HCT116 (cell line): ENCODE measurements around the gene SLC9A9. TPM values are rescaled to one million over a fixed set of nuclear protein-coding genes. Genes with fewer than 3 reads are reported as not detected.

Experiments
- ATAC-seq: fragments of 200-7000 bp; cut with Tn5 transposase; 2 replicates; pipeline ENCODE4 v1.9.1; 2020; ENCODE audit warnings: mild to moderate bottlenecking, moderate library complexity
- BruUV-seq: library from RNA; stranded (reverse); fragments of 400-500 nt; replicated peaks from 2 replicates; lab custom pipeline; 2021; lab: Mats Ljungman, UMichigan
- CTCF ChIA-PET: fragments of 300-600 bp; sonication (Branson Sonifier 250); formaldehyde crosslinking; loops from one replicate; lab custom pipeline; 2021; ENCODE audit warnings: antibody characterized with exemption; lab: Charles Lee
- POLR2A ChIA-PET: fragments of 300-600, 350-600 bp; sonication (Branson Sonifier 250); formaldehyde crosslinking; loops from one replicate; lab custom pipeline; 2021; ENCODE audit warnings: antibody characterized with exemption; lab: Charles Lee
- RAD21 ChIA-PET, 2 experiments: fragments of 300-600 bp; sonication (Branson Sonifier 250); formaldehyde crosslinking; loops; one replicate each; lab custom pipeline; 2023; ENCODE audit warnings: low total read pairs in 2 of 2; ENCODE audit not compliant: uncharacterized antibody in 2 of 2, unreplicated experiment in 2 of 2, low non-redundant PET in 1 of 2; lab: Charles Lee
- DNase-seq: peaks from one replicate; pipeline ENCODE4 v3.0.0-alpha.2; 2010; ENCODE audit warnings: low read depth, low spot score
- H2AFZ ChIP-seq: fragments of 200-600 bp; shearing (Covaris generic), sonication (generic); 2 replicates; pipeline ENCODE4 v1.6.1; 2017; ENCODE audit warnings: low read depth, mixed run types, mixed read lengths, antibody characterized with exemption, low read length; ENCODE audit not compliant: poor library complexity, severe bottlenecking
- H3K27ac ChIP-seq: 2 replicates; pipeline ENCODE4 v1.5.1; 2012; ENCODE audit warnings: low read depth, low read length
- H3K27me3 ChIP-seq: fragments of 200-600 bp; sonication (generic); 2 replicates; pipeline ENCODE4 v1.6.1; 2016; ENCODE audit warnings: mixed run types, low read length, mixed read lengths; ENCODE audit not compliant: insufficient read depth
- H3K36me3 ChIP-seq, 2 experiments: fragments of 200-500 bp in 1 of 2; fragments of 200-600 bp in 1 of 2; sonication (Bioruptor generic) in 1 of 2; sonication (generic) in 1 of 2; 2 replicates each; pipeline versions ENCODE4 v1.5.1 to v1.6.1; 2014 to 2016; ENCODE audit warnings: low read length in 2 of 2, inconsistent platforms in 1 of 2, mixed read lengths in 1 of 2, mixed run types in 1 of 2; ENCODE audit not compliant: insufficient read depth in 2 of 2, control insufficient read depth in 1 of 2
- H3K4me1 ChIP-seq, 2 experiments: fragments of 200-600 bp in 1 of 2; sonication (generic) in 1 of 2; 2 replicates each; pipeline versions ENCODE4 v1.5.1 to v1.6.1; 2012 to 2017; ENCODE audit warnings: low read length in 2 of 2, inconsistent platforms in 1 of 2, mild to moderate bottlenecking in 1 of 2, mixed read lengths in 1 of 2, mixed run types in 1 of 2, moderate library complexity in 1 of 2; ENCODE audit not compliant: insufficient read depth in 2 of 2, control insufficient read depth in 1 of 2
- H3K4me2 ChIP-seq: fragments of 200-600 bp; sonication (generic); 2 replicates; pipeline ENCODE4 v1.6.1; 2017; ENCODE audit warnings: mixed run types, low read length, mixed read lengths
- H3K4me3 ChIP-seq, 2 experiments: fragments of 200-600 bp in 1 of 2; sonication (generic) in 1 of 2; replicated peaks in 1 of 2; 2 replicates each; pipeline ENCODE4 v1.5.1; 2011 to 2016; ENCODE audit warnings: low read length in 2 of 2, control low read depth in 1 of 2, low read depth in 1 of 2, mild to moderate bottlenecking in 1 of 2, mixed read lengths in 1 of 2, mixed run types in 1 of 2
- H3K79me2 ChIP-seq: fragments of 200-600 bp; sonication (generic); 2 replicates; pipeline ENCODE4 v1.6.1; 2017; ENCODE audit warnings: mild to moderate bottlenecking, mixed run types, low read length, moderate library complexity, mixed read lengths; ENCODE audit not compliant: insufficient read depth
- H3K9ac ChIP-seq: fragments of 200-600 bp; sonication (generic); 2 replicates; pipeline ENCODE4 v1.6.1; 2016; ENCODE audit warnings: low read length, mixed read lengths
- H3K9me2 ChIP-seq: fragments of 200-600 bp; sonication (generic), shearing (Covaris generic); 2 replicates; pipeline ENCODE4 v1.6.1; 2017; ENCODE audit warnings: mixed run types, mild to moderate bottlenecking, moderate library complexity; ENCODE audit not compliant: insufficient read depth
- H3K9me3 ChIP-seq, 2 experiments: fragments of 200-500 bp in 1 of 2; fragments of 200-600 bp in 1 of 2; sonication (Bioruptor generic) in 1 of 2; sonication (generic) in 1 of 2; 2 replicates each; pipeline ENCODE4 v1.6.1; 2014 to 2017; ENCODE audit warnings: low read length in 2 of 2, mixed read lengths in 2 of 2, inconsistent platforms in 1 of 2, low read depth in 1 of 2, mild to moderate bottlenecking in 1 of 2, mixed run types in 1 of 2, moderate library complexity in 1 of 2; ENCODE audit not compliant: control insufficient read depth in 1 of 2, insufficient read depth in 1 of 2
- H4K20me1 ChIP-seq: fragments of 200-600 bp; sonication (generic), shearing (Covaris generic); 2 replicates; pipeline ENCODE4 v1.6.1; 2017; ENCODE audit warnings: mixed run types, mild to moderate bottlenecking, moderate library complexity; ENCODE audit not compliant: insufficient read depth
- CEBPB ChIP-seq: IDR thresholded peaks from 2 replicates; pipeline ENCODE4 v1.6.1; 2012; ENCODE audit warnings: low read depth
- ELF1 ChIP-seq: IDR thresholded peaks from 2 replicates; pipeline ENCODE4 v1.6.1; 2012; ENCODE audit warnings: low read depth, borderline replicate concordance
- EZH2phosphoT487 ChIP-seq: fragments of 200-600 bp; IDR thresholded peaks from 2 replicates; pipeline ENCODE4 v1.6.1; 2018; ENCODE audit warnings: antibody characterized with exemption, borderline replicate concordance
- FOSL1 ChIP-seq: IDR thresholded peaks from 2 replicates; pipeline ENCODE4 v1.6.1; 2012; ENCODE audit warnings: low read depth
- POLR2A ChIP-seq: IDR thresholded peaks from 2 replicates; pipeline ENCODE4 v1.7.0; 2011; ENCODE audit warnings: borderline replicate concordance; ENCODE audit not compliant: insufficient read depth, insufficient read length; ENCODE audit errors: extremely low read depth
- RAD21 ChIP-seq: IDR thresholded peaks from 2 replicates; pipeline ENCODE4 v1.6.1; 2012; ENCODE audit warnings: low read depth, mild to moderate bottlenecking
- SP1 ChIP-seq: IDR thresholded peaks from 2 replicates; pipeline ENCODE4 v1.6.1; 2012; ENCODE audit warnings: low read depth
- SRF ChIP-seq: IDR thresholded peaks from 2 replicates; pipeline ENCODE4 v1.6.1; 2012; ENCODE audit warnings: low read depth
- TCF7L2 ChIP-seq: IDR thresholded peaks from 2 replicates; pipeline ENCODE4 v1.7.0; 2011; ENCODE audit warnings: borderline replicate concordance, inconsistent platforms; ENCODE audit not compliant: insufficient read depth, insufficient read length; ENCODE audit errors: extremely low read depth
- YY1 ChIP-seq: IDR thresholded peaks from 2 replicates; pipeline ENCODE4 v1.6.1; 2011; ENCODE audit warnings: low read length, low read depth, moderate library complexity, mild to moderate bottlenecking; ENCODE audit not compliant: insufficient replicate concordance; ENCODE audit errors: extremely low read depth
- ZFX ChIP-seq: fragments of 450-650 bp; IDR thresholded peaks from 2 replicates; pipeline ENCODE4 v1.6.1; 2017
- ZNF274 ChIP-seq: fragments of 200-500 bp; sonication (Bioruptor generic); IDR thresholded peaks from 2 replicates; pipeline ENCODE4 v1.6.1; 2014; ENCODE audit warnings: mild to moderate bottlenecking, low read depth, low read length, inconsistent platforms
- intact Hi-C: fragments of 100-400 bp; cut with micrococcal nuclease; formaldehyde crosslinking; loops from 2 replicates; pipeline ENCODE4 v1.10.0; 2022
- total RNA-seq: library from RNA; stranded (reverse); gene quantifications from one replicate; pipeline ENCODE4 v1.2.1, GENCODE V29; 2021; ENCODE audit not compliant: unreplicated experiment
- TF ChIP-seq, protein P1 (sequence below), 3 experiments: fragments of 200-600 bp in 1 of 3; sonication (generic) in 1 of 3; IDR thresholded peaks in 2 of 3; conservative IDR thresholded peaks in 1 of 3; 2 replicates each; pipeline ENCODE4 v1.5.1; 2012 to 2017; ENCODE audit warnings: low read depth in 2 of 3, low read length in 2 of 3, antibody characterized with exemption in 1 of 3, borderline replicate concordance in 1 of 3, control low read depth in 1 of 3, mild to moderate bottlenecking in 1 of 3, mixed read lengths in 1 of 3, mixed run types in 1 of 3, moderate library complexity in 1 of 3; ENCODE audit not compliant: insufficient read depth in 1 of 3
- TF ChIP-seq, protein P2 (sequence below): IDR thresholded peaks from 2 replicates; pipeline ENCODE4 v1.6.1; 2012; ENCODE audit warnings: low read depth
- TF ChIP-seq, protein P3 (sequence below): IDR thresholded peaks from 2 replicates; pipeline ENCODE4 v1.6.1; 2011; ENCODE audit warnings: mild to moderate bottlenecking, low read length, moderate library complexity; ENCODE audit not compliant: insufficient replicate concordance; ENCODE audit errors: extremely low read depth

The SLC9A9 gene
- total RNA-seq, 1 experiment from 2014 or later: 0.20 TPM

DNA sequence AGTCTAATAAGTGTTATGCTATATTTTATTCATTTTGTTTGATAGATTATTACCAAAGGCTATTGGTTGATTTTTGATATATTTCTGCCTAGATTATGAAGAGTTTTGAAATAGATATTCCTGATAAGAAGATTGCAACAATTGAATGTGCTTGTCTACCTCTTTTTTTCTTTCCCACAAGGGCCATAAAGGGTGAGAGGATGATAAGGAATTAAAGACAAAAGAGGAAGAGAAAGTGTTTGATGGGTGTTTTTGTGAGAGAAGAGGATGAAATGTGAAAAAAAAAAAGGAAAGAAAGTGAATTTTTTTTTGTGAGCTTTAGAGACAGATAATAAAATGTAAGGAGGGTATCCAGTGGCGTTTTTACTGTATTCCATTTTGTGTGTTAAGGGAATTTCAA, 484.3 kb downstream of the SLC9A9 start (continued):
- TF ChIP-seq, protein P1, sequence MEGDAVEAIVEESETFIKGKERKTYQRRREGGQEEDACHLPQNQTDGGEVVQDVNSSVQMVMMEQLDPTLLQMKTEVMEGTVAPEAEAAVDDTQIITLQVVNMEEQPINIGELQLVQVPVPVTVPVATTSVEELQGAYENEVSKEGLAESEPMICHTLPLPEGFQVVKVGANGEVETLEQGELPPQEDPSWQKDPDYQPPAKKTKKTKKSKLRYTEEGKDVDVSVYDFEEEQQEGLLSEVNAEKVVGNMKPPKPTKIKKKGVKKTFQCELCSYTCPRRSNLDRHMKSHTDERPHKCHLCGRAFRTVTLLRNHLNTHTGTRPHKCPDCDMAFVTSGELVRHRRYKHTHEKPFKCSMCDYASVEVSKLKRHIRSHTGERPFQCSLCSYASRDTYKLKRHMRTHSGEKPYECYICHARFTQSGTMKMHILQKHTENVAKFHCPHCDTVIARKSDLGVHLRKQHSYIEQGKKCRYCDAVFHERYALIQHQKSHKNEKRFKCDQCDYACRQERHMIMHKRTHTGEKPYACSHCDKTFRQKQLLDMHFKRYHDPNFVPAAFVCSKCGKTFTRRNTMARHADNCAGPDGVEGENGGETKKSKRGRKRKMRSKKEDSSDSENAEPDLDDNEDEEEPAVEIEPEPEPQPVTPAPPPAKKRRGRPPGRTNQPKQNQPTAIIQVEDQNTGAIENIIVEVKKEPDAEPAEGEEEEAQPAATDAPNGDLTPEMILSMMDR (IDR thresholded peaks at IDR 0.05 in 2 of 3, conservative IDR thresholded peaks at IDR 0.05 in 1 of 3; ENCODE audit: borderline replicate concordance in 1 of 3, insufficient read depth in 1 of 3, low read depth in 2 of 3, low read length in 2 of 3): no peak
- TF ChIP-seq, protein P2, sequence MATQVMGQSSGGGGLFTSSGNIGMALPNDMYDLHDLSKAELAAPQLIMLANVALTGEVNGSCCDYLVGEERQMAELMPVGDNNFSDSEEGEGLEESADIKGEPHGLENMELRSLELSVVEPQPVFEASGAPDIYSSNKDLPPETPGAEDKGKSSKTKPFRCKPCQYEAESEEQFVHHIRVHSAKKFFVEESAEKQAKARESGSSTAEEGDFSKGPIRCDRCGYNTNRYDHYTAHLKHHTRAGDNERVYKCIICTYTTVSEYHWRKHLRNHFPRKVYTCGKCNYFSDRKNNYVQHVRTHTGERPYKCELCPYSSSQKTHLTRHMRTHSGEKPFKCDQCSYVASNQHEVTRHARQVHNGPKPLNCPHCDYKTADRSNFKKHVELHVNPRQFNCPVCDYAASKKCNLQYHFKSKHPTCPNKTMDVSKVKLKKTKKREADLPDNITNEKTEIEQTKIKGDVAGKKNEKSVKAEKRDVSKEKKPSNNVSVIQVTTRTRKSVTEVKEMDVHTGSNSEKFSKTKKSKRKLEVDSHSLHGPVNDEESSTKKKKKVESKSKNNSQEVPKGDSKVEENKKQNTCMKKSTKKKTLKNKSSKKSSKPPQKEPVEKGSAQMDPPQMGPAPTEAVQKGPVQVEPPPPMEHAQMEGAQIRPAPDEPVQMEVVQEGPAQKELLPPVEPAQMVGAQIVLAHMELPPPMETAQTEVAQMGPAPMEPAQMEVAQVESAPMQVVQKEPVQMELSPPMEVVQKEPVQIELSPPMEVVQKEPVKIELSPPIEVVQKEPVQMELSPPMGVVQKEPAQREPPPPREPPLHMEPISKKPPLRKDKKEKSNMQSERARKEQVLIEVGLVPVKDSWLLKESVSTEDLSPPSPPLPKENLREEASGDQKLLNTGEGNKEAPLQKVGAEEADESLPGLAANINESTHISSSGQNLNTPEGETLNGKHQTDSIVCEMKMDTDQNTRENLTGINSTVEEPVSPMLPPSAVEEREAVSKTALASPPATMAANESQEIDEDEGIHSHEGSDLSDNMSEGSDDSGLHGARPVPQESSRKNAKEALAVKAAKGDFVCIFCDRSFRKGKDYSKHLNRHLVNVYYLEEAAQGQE: no peak
- TF ChIP-seq RAD21 (no peak), SRF (no peak)

DNA sequence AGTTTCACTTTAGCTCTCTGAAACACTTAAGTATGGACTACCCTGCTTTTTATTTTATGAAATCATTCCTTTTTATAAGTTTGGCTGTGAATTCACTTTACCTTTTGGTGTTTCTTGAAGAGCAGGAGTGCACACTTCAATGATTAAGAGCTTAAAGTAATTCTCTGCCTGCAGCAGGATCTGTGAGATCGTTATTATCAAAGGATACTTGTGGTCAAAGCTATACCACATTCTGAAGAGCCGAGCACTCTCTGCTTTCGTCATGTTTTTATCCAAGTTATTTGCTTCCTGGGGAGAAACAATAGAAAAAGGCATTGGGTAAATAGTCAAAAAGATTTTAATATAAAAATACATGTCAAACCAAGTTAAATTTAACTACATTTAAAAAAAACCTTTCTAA, 485.0 kb downstream of the SLC9A9 start:
- Histone ChIP-seq H3K9me2 (no peaks in the 10 kb centered on the region), H4K20me1 (no peaks in the 10 kb centered on the region), H3K9me3 (no peaks in the 10 kb centered on the region), H3K27me3 (0 out of 2 replicates have a peak, but pooled peaks cover 12% of the 10 kb centered on the region), H3K79me2 (no peaks in the 10 kb centered on the region), H3K4me3 (no peak overlapping the region), H3K36me3 (no peaks in the 10 kb centered on the region), H3K4me1 (no peaks in the 10 kb centered on the region), H3K9ac (no peak overlapping the region), H3K27ac (no peak overlapping the region), H2AFZ (no peak overlapping the region), H3K4me2 (no peak overlapping the region)
- intact Hi-C loops: no loop called here
- RAD21 ChIA-PET: no interaction called here
- DNase-seq (no peak), ATAC-seq (no peak)
- CTCF ChIA-PET: interaction anchor here (1.7 kb wide), 1 partner anchor 14 kb away, joined by 3 read pairs; no protein-coding TSS in a partner anchor
- no TSS peak for BruUV-seq
- POLR2A ChIA-PET: no interaction called here
- no peak for TF ChIP-seq YY1
- no peak for TF ChIP-seq POLR2A
- TF ChIP-seq ZFX: no peak
- no peak for TF ChIP-seq ELF1
- TF ChIP-seq CEBPB: no peak
- TF ChIP-seq SRF: no peak
- no peak for TF ChIP-seq FOSL1
- TF ChIP-seq ZNF274: no peak
- TF ChIP-seq, protein P3, sequence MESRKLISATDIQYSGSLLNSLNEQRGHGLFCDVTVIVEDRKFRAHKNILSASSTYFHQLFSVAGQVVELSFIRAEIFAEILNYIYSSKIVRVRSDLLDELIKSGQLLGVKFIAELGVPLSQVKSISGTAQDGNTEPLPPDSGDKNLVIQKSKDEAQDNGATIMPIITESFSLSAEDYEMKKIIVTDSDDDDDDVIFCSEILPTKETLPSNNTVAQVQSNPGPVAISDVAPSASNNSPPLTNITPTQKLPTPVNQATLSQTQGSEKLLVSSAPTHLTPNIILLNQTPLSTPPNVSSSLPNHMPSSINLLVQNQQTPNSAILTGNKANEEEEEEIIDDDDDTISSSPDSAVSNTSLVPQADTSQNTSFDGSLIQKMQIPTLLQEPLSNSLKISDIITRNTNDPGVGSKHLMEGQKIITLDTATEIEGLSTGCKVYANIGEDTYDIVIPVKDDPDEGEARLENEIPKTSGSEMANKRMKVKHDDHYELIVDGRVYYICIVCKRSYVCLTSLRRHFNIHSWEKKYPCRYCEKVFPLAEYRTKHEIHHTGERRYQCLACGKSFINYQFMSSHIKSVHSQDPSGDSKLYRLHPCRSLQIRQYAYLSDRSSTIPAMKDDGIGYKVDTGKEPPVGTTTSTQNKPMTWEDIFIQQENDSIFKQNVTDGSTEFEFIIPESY: no peak
- TF ChIP-seq EZH2phosphoT487: no peak
- no peak for TF ChIP-seq SP1
- TF ChIP-seq, protein P1 (IDR thresholded peaks at IDR 0.05 in 2 of 3, conservative IDR thresholded peaks at IDR 0.05 in 1 of 3; ENCODE audit: borderline replicate concordance in 1 of 3, insufficient read depth in 1 of 3, low read depth in 2 of 3, low read length in 2 of 3): no peak
- TF ChIP-seq TCF7L2: no peak
